Measurements from ENCODE around the gene RNF145. TPM values are rescaled to one million over a fixed set of nuclear protein-coding genes. Genes with fewer than 3 reads are reported as not detected.

The RNF145 gene
- total and polyA plus RNA-seq, 4 donors = 70.0 to 240 (median 177) TPM

GRCh38 chr5:159224471-159224870 lies 15.1 kb upstream of the RNF145 start:
- 79 to 100% methylated on average over 1 to 2 of the region's 2 CpGs for WGBS, 2 donors
- no peak for ATAC-seq (ENCODE audit: insufficient read depth, low FRiP score)

GRCh38 chr5:159223469-159223868 lies 14.1 kb upstream of the RNF145 start:
- Histone ChIP-seq H3K36me3 (ENCODE audit: control insufficient read depth in 4 of 4, insufficient read depth in 4 of 4, low read length in 4 of 4) (no peaks in the 10 kb centered on the region), H3K27me3 (ENCODE audit: control insufficient read depth in 3 of 3, insufficient read depth in 3 of 3, low read length in 2 of 3) (no peaks in the 10 kb centered on the region), H3K9me3 (ENCODE audit: control insufficient read depth in 4 of 4, insufficient read depth in 3 of 4, low read length in 3 of 4) (no peaks in the 10 kb centered on the region), H3K4me1 (ENCODE audit: control insufficient read depth in 5 of 5, insufficient read depth in 5 of 5, low read length in 5 of 5) (peaks cover 0 to 4% (median 0%) of the 10 kb centered on the region in 5 donors), H3K4me3 (no peak overlapping the region), H3K27ac (ENCODE audit: low read depth in 1 of 2, low read length in 1 of 2) (no peak overlapping the region), H3K9ac (ENCODE audit: insufficient read depth in 1 of 2, low read length in 2 of 2) (no peak overlapping the region)
- ATAC-seq (ENCODE audit: insufficient read depth, low FRiP score) (no peak), DNase-seq (no peak)
- WGBS, 2 donors = 85 to 91% methylated on average over 3 of the region's 3 CpGs
- TF ChIP-seq CTCF (IDR thresholded peaks at IDR 0.05; ENCODE audit: control extremely low read depth, extremely low read depth) = no peak

More at GRCh38 chr5:159224471-159224870, 15.1 kb upstream of the RNF145 start:
- Histone ChIP-seq H3K27ac (ENCODE audit: low read depth in 1 of 2, low read length in 1 of 2) (no peak overlapping the region), H3K4me3 (no peak overlapping the region), H3K36me3 (ENCODE audit: control insufficient read depth in 4 of 4, insufficient read depth in 4 of 4, low read length in 4 of 4) (no peaks in the 10 kb centered on the region), H3K27me3 (ENCODE audit: control insufficient read depth in 3 of 3, insufficient read depth in 3 of 3, low read length in 2 of 3) (no peaks in the 10 kb centered on the region), H3K9me3 (ENCODE audit: control insufficient read depth in 4 of 4, insufficient read depth in 3 of 4, low read length in 3 of 4) (no peaks in the 10 kb centered on the region), H3K9ac (ENCODE audit: insufficient read depth in 1 of 2, low read length in 2 of 2) (no peak overlapping the region), H3K4me1 (ENCODE audit: control insufficient read depth in 5 of 5, insufficient read depth in 5 of 5, low read length in 5 of 5) (peaks cover 0 to 2% (median 0%) of the 10 kb centered on the region in 5 donors)
- DNase-seq = no peak
- no peak for TF ChIP-seq CTCF (IDR thresholded peaks at IDR 0.05; ENCODE audit: control extremely low read depth, extremely low read depth)

- peaks cover 0 to 5% (median 0%) of the 10 kb centered on the region in 5 donors for H3K4me1 ChIP-seq (ENCODE audit: control insufficient read depth in 5 of 5, insufficient read depth in 5 of 5, low read length in 5 of 5)
- no peak overlapping the region for H3K4me3 ChIP-seq
- no peaks in the 10 kb centered on the region for H3K27me3 ChIP-seq (ENCODE audit: control insufficient read depth in 3 of 3, insufficient read depth in 3 of 3, low read length in 2 of 3)
- no peak for ATAC-seq (ENCODE audit: insufficient read depth, low FRiP score)
- no peak for TF ChIP-seq CTCF (IDR thresholded peaks at IDR 0.05; ENCODE audit: control extremely low read depth, extremely low read depth)
- DNase-seq = no peak
- no peaks in the 10 kb centered on the region for H3K9me3 ChIP-seq (ENCODE audit: control insufficient read depth in 4 of 4, insufficient read depth in 3 of 4, low read length in 3 of 4)
- 48 to 71% methylated on average over 5 of the region's 5 CpGs for WGBS, 2 donors
- no peak overlapping the region for H3K9ac ChIP-seq (ENCODE audit: insufficient read depth in 1 of 2, low read length in 2 of 2)
- H3K27ac ChIP-seq (ENCODE audit: low read depth in 1 of 2, low read length in 1 of 2) = no peak overlapping the region
- H3K36me3 ChIP-seq (ENCODE audit: control insufficient read depth in 4 of 4, insufficient read depth in 4 of 4, low read length in 4 of 4) = no peaks in the 10 kb centered on the region
Observed at GRCh38 chr5:159220206-159220605, 10.9 kb upstream of the RNF145 start.

GRCh38 chr5:159218595-159219023 lies 9.3 kb upstream of the RNF145 start:
- no peak overlapping the region for H3K4me3 ChIP-seq
- H3K36me3 ChIP-seq (ENCODE audit: control insufficient read depth in 4 of 4, insufficient read depth in 4 of 4, low read length in 4 of 4) = no peaks in the 10 kb centered on the region
- no peak overlapping the region for H3K9ac ChIP-seq (ENCODE audit: insufficient read depth in 1 of 2, low read length in 2 of 2)
- no peak for TF ChIP-seq CTCF (IDR thresholded peaks at IDR 0.05; ENCODE audit: control extremely low read depth, extremely low read depth)
- ATAC-seq (ENCODE audit: insufficient read depth, low FRiP score) (no peak), DNase-seq (no peak)
- H3K27me3 ChIP-seq (ENCODE audit: control insufficient read depth in 3 of 3, insufficient read depth in 3 of 3, low read length in 2 of 3) = peaks cover 0 to 5% (median 0%) of the 10 kb centered on the region in 3 donors
- 51 to 63% methylated on average over 2 of the region's 2 CpGs for WGBS, 2 donors
- peaks cover 0 to 5% (median 0%) of the 10 kb centered on the region in 5 donors for H3K4me1 ChIP-seq (ENCODE audit: control insufficient read depth in 5 of 5, insufficient read depth in 5 of 5, low read length in 5 of 5)
- no peak overlapping the region for H3K27ac ChIP-seq (ENCODE audit: low read depth in 1 of 2, low read length in 1 of 2)
- no peaks in the 10 kb centered on the region for H3K9me3 ChIP-seq (ENCODE audit: control insufficient read depth in 4 of 4, insufficient read depth in 3 of 4, low read length in 3 of 4)
